K562 (cell line): ENCODE measurements around the gene TMEM61. TPM values are rescaled to one million over a fixed set of nuclear protein-coding genes. Genes with fewer than 3 reads are reported as not detected.
A peak's percentile ranks its signal among the peaks of the same experiment; 100 is the strongest.

Experiments used
- BMI1 ChIP-seq: fragments of 150-350 bp; IDR thresholded peaks from 2 replicates; pipeline ENCODE4 v1.6.1; 2014; ENCODE audit warnings: low read length
- DEAF1 ChIP-seq: fragments of 450-650 bp; formaldehyde crosslinking; IDR thresholded peaks from 2 replicates; pipeline ENCODE4 v1.4.0; 2020; ENCODE audit warnings: mild to moderate bottlenecking, moderate library complexity
- MCM5 ChIP-seq: fragments of 450-650 bp; IDR thresholded peaks from 2 replicates; pipeline ENCODE4 v1.6.1; 2016; ENCODE audit warnings: low read depth
- NRF1 ChIP-seq, 2 experiments: fragments of 450-650 bp; IDR thresholded peaks in 1 of 2; conservative IDR thresholded peaks in 1 of 2; 2 replicates each; pipeline ENCODE4 v1.6.1; 2014; ENCODE audit warnings: mild to moderate bottlenecking in 2 of 2
- RBFOX2 ChIP-seq: fragments of 200-400 bp; formaldehyde crosslinking; IDR thresholded peaks from 2 replicates; pipeline ENCODE4 v1.6.1; 2017; ENCODE audit warnings: low read depth, mild to moderate bottlenecking, low read length, moderate library complexity
- ZFP36 ChIP-seq: fragments of 150-350 bp; IDR thresholded peaks from 2 replicates; pipeline ENCODE4 v1.6.1; 2018; ENCODE audit warnings: low read length, low read depth; ENCODE audit not compliant: partially characterized antibody
- ZFX ChIP-seq: sonication (generic); formaldehyde crosslinking; IDR thresholded peaks from 2 replicates; pipeline ENCODE4 v1.8.0; 2022; ENCODE audit warnings: mild to moderate bottlenecking, missing genetic modification reagents, moderate library complexity
- ZNF592 ChIP-seq: fragments of 450-650 bp; IDR thresholded peaks from 2 replicates; pipeline ENCODE4 v1.6.1; 2017; ENCODE audit warnings: antibody characterized with exemption, mild to moderate bottlenecking
- ZNF764 ChIP-seq: fragments of 250-450 bp; sonication (Bioruptor Pico); IDR thresholded peaks from 2 replicates; pipeline ENCODE4 v1.4.0; 2020; ENCODE audit warnings: low read depth, mild to moderate bottlenecking, moderate library complexity
- polyA plus RNA-seq, 8 experiments: library from polyadenylated mRNA; depleted of rRNA in 4 of 8; stranded (reverse) in 5 of 8; unstranded in 3 of 8; fragments of >200 nt; fragmentation: Nextera tagmentation in 2 of 8; fragmentation: Illumina TruSeq in 1 of 8; extraction: Ambion mirVana in 2 of 8; extraction: Trizol in 1 of 8; gene quantifications; 2 replicates each; pipeline versions ENCODE4 v1.2.1 to v1.2.3, GENCODE V29; 2011 to 2014; ENCODE audit warnings: inconsistent platforms in 1 of 8, missing spikeins in 1 of 8
- total RNA-seq, 7 experiments: library from RNA; depleted of rRNA in 6 of 7; stranded (reverse); fragments of >200 nt in 6 of 7; fragmentation: Illumina TruSeq in 2 of 7; extraction: Trizol in 2 of 7; gene quantifications; 2 replicates each; pipeline versions ENCODE4 v1.2.1 to v1.2.3, GENCODE V29; 2011 to 2021; ENCODE audit warnings: low replicate concordance in 1 of 7
- TF ChIP-seq, protein P1 (sequence below): IDR thresholded peaks from 2 replicates; pipeline ENCODE4 v1.6.1; 2011; ENCODE audit warnings: borderline replicate concordance, low read depth, mild to moderate bottlenecking, moderate library complexity, low read length; ENCODE audit not compliant: insufficient read depth, poor library complexity, severe bottlenecking

Gene TMEM61
- total and polyA plus RNA-seq, 9 of the 15 experiments (the other 6 are each of a cell fraction or from before 2014, with no cell fraction given) = not detected

DNA sequence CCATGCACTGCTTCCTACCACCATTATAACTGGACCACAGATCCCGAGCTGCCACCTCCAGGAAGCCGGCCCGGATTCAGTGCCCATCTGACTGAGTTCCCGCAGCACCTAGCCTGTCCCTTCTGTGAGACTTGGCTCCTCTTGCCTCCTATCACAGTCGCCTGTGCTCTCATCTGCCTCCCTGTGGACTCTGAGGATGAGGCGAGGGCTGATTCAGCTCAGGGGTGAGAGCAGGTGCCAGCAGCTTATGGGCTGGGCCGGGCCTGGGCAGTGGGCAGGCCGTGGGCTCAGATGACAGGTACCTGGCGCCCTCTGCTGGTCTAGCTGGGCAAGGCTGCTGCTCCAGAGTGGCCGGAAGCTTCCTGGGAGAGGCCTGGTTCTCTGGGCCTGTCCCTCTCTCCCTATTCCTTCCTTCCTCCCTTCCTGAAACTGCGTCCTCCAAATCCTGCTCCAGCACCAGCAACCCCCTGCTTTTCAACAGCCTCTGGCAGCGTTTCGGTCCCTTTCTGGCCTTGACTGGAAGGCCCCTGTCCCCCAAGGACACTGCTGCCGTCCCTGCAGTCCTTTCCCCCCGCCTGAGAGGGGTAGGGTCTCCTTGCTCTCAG is 41.6 kb downstream of the TMEM61 start (continued):
- TF ChIP-seq DEAF1 (CRISPR knock-in tag) (peak; percentile 41; the same call in 1 of the 2 replicates), MCM5 (no peak), ZFX (CRISPR knock-in tag) (peak; percentile 76), RBFOX2 (peak; percentile 48; the same call in 1 of the 2 replicates), BMI1 (no peak), NRF1 (conservative IDR thresholded peaks at IDR 0.05 in 1 of 2, IDR thresholded peaks at IDR 0.05 in 1 of 2) (peak in 1 of 2 experiments; percentile 23; a peak in 1 of 4 replicates), ZFP36 (peak; percentile 99), ZNF592 (0 out of 2 replicates have a peak, but pooled peaks have one; percentile 42), ZNF764 (no peak)
- TF ChIP-seq, protein P1, sequence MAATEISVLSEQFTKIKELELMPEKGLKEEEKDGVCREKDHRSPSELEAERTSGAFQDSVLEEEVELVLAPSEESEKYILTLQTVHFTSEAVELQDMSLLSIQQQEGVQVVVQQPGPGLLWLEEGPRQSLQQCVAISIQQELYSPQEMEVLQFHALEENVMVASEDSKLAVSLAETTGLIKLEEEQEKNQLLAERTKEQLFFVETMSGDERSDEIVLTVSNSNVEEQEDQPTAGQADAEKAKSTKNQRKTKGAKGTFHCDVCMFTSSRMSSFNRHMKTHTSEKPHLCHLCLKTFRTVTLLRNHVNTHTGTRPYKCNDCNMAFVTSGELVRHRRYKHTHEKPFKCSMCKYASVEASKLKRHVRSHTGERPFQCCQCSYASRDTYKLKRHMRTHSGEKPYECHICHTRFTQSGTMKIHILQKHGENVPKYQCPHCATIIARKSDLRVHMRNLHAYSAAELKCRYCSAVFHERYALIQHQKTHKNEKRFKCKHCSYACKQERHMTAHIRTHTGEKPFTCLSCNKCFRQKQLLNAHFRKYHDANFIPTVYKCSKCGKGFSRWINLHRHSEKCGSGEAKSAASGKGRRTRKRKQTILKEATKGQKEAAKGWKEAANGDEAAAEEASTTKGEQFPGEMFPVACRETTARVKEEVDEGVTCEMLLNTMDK = peak; percentile 77
